IMR-90 (cell line): ENCODE results near the gene SMARCA4. TPM values are rescaled to one million over a fixed set of nuclear protein-coding genes. Genes with fewer than 3 reads are reported as not detected.

Experiments
- ATAC-seq: fragments of 200-7000 bp; cut with Tn5 transposase; 2 replicates; pipeline ENCODE4 v1.9.1; 2020; ENCODE audit warnings: low read depth, mild to moderate bottlenecking, moderate library complexity
- BruUV-seq: library from RNA; stranded (reverse); fragments of 400-500 nt; replicated peaks from 2 replicates; lab custom pipeline; 2021; lab: Mats Ljungman, UMichigan
- CTCF ChIA-PET: fragments of 300-600 bp; formaldehyde crosslinking; extraction: SDS; loops from one replicate; lab custom pipeline; 2021; ENCODE audit warnings: antibody characterized with exemption; lab: Yijun Ruan, JAX
- POLR2A ChIA-PET: fragments of 300-600 bp; sonication (Branson Sonifier 250); formaldehyde crosslinking; loops from one replicate; lab custom pipeline; 2022; ENCODE audit warnings: antibody characterized with exemption; ENCODE audit not compliant: unreplicated experiment; lab: Charles Lee
- DNase-seq: peaks from one replicate; pipeline ENCODE4 v3.0.0; 2013
- H2AFZ ChIP-seq: replicated peaks from 2 replicates; pipeline ENCODE3; 2013; ENCODE audit warnings: low read length, mild to moderate bottlenecking; ENCODE audit not compliant: poor library complexity
- H2AK5ac ChIP-seq: 2 replicates; pipeline ENCODE4 v1.6.1; 2013; ENCODE audit warnings: low read depth, low read length, inconsistent platforms
- H2AK9ac ChIP-seq: replicated peaks from 2 replicates; pipeline ENCODE3; 2013; ENCODE audit warnings: mild to moderate bottlenecking, low read depth, low read length, moderate library complexity; ENCODE audit not compliant: poor library complexity
- H2BK120ac ChIP-seq: 2 replicates; pipeline ENCODE4 v1.6.1; 2013; ENCODE audit warnings: low read depth, low read length, inconsistent platforms
- H2BK15ac ChIP-seq: 3 replicates; pipeline ENCODE4 v1.6.1; 2013; ENCODE audit warnings: low read depth, low read length, inconsistent platforms
- H2BK20ac ChIP-seq: 2 replicates; pipeline ENCODE4 v1.6.1; 2013; ENCODE audit warnings: low read depth, mild to moderate bottlenecking, inconsistent platforms, low read length, moderate library complexity
- H2BK5ac ChIP-seq: 2 replicates; pipeline ENCODE4 v1.6.1; 2013; ENCODE audit warnings: mild to moderate bottlenecking, low read depth, low read length, inconsistent platforms; ENCODE audit not compliant: poor library complexity, severe bottlenecking
- H3K14ac ChIP-seq: replicated peaks from 2 replicates; pipeline ENCODE4 v1.6.1; 2013; ENCODE audit warnings: low read depth, low read length, inconsistent platforms
- H3K18ac ChIP-seq: 2 replicates; pipeline ENCODE4 v1.6.1; 2013; ENCODE audit warnings: low read depth, low read length, control low read depth
- H3K23ac ChIP-seq: 2 replicates; pipeline ENCODE4 v1.6.1; 2013; ENCODE audit warnings: low read depth, low read length, inconsistent platforms
- H3K27ac ChIP-seq: 2 replicates; pipeline ENCODE4 v1.5.1; 2013; ENCODE audit warnings: mild to moderate bottlenecking, control low read depth, low read length; ENCODE audit not compliant: insufficient read depth
- H3K27me3 ChIP-seq: 2 replicates; pipeline ENCODE4 v1.6.1; 2013; ENCODE audit warnings: low read length; ENCODE audit not compliant: control insufficient read depth, insufficient read depth
- H3K36me3 ChIP-seq: 2 replicates; pipeline ENCODE4 v1.6.1; 2013; ENCODE audit warnings: low read length, mixed read lengths; ENCODE audit not compliant: control insufficient read depth, insufficient read depth
- H3K4ac ChIP-seq: 2 replicates; pipeline ENCODE4 v1.6.1; 2013; ENCODE audit warnings: low read depth, low read length, inconsistent platforms
- H3K4me1 ChIP-seq: 2 replicates; pipeline ENCODE4 v1.6.1; 2013; ENCODE audit warnings: low read length, mixed read lengths; ENCODE audit not compliant: control insufficient read depth, insufficient read depth
- H3K4me2 ChIP-seq: 2 replicates; pipeline ENCODE4 v1.6.1; 2013; ENCODE audit warnings: low read depth, mild to moderate bottlenecking, control low read depth, low read length, moderate library complexity
- H3K4me3 ChIP-seq: 2 replicates; pipeline ENCODE4 v1.5.1; 2013; ENCODE audit warnings: low read depth, mild to moderate bottlenecking, control low read depth, low read length, moderate library complexity; ENCODE audit not compliant: insufficient read depth
- H3K56ac ChIP-seq: 2 replicates; pipeline ENCODE4 v1.6.1; 2013; ENCODE audit warnings: low read length, inconsistent platforms; ENCODE audit not compliant: insufficient read depth; ENCODE audit errors: extremely low read depth
- H3K79me1 ChIP-seq, 2 experiments: 2 replicates each; pipeline ENCODE4 v1.6.1; 2013; ENCODE audit warnings: low read length in 2 of 2, inconsistent platforms in 1 of 2, low read depth in 1 of 2
- H3K9ac ChIP-seq: 2 replicates; pipeline ENCODE4 v1.6.1; 2013; ENCODE audit warnings: low read depth, low read length, control low read depth
- H3K9me1 ChIP-seq: 2 replicates; pipeline ENCODE4 v1.6.1; 2013; ENCODE audit warnings: low read length, inconsistent platforms; ENCODE audit not compliant: insufficient read depth
- H3K9me3 ChIP-seq: 2 replicates; pipeline ENCODE4 v1.6.1; 2013; ENCODE audit warnings: low read length; ENCODE audit not compliant: control insufficient read depth, insufficient read depth
- H4K20me1 ChIP-seq: 2 replicates; pipeline ENCODE4 v1.6.1; 2013; ENCODE audit warnings: low read length, inconsistent platforms; ENCODE audit not compliant: insufficient read depth
- H4K5ac ChIP-seq: 2 replicates; pipeline ENCODE4 v1.6.1; 2013; ENCODE audit warnings: mild to moderate bottlenecking, low read depth, low read length, control low read depth
- H4K8ac ChIP-seq, 2 experiments: 2 replicates each; pipeline ENCODE4 v1.6.1; 2013; ENCODE audit warnings: low read depth in 2 of 2, low read length in 2 of 2, control low read depth in 1 of 2, inconsistent platforms in 1 of 2
- H4K91ac ChIP-seq: 2 replicates; pipeline ENCODE4 v1.6.1; 2013; ENCODE audit warnings: low read depth, low read length, inconsistent platforms; ENCODE audit not compliant: insufficient read depth
- BHLHE40 ChIP-seq: fragments of 150-350 bp; IDR thresholded peaks from 2 replicates; pipeline ENCODE4 v1.6.1; 2016; ENCODE audit warnings: mild to moderate bottlenecking, low read depth, low read length
- FOS ChIP-seq: fragments of 150-350 bp; IDR thresholded peaks from 2 replicates; pipeline ENCODE4 v1.6.1; 2016; ENCODE audit warnings: low read depth, low read length
- MAZ ChIP-seq: IDR thresholded peaks from 2 replicates; pipeline ENCODE4 v1.6.1; 2012; ENCODE audit warnings: low read depth, mild to moderate bottlenecking, low read length, improper control_type of control experiment, moderate library complexity, borderline replicate concordance
- MXI1 ChIP-seq: IDR thresholded peaks from 2 replicates; pipeline ENCODE4 v1.6.1; 2012; ENCODE audit warnings: low read depth, mild to moderate bottlenecking, low read length, moderate library complexity, borderline replicate concordance
- NFE2L2 ChIP-seq: fragments of 150-350 bp; IDR thresholded peaks from 2 replicates; pipeline ENCODE4 v1.6.1; 2016; ENCODE audit warnings: low read depth, mild to moderate bottlenecking, low read length
- POLR2A ChIP-seq: IDR thresholded peaks from 2 replicates; pipeline ENCODE4 v1.6.1; 2012; ENCODE audit warnings: mild to moderate bottlenecking, low read depth, low read length
- SMC3 ChIP-seq: fragments of 150-350 bp; IDR thresholded peaks from 2 replicates; pipeline ENCODE4 v1.6.1; 2016; ENCODE audit warnings: low read depth, mild to moderate bottlenecking, antibody characterized with exemption, low read length, moderate library complexity
- WGBS, 2 experiments: methylation state at CpG; one replicate each; pipeline versions ENCODE4 v1.1.5 to v1.1.7; 2013; ENCODE audit warnings: missing lambda C conversion rate in 2 of 2; ENCODE audit not compliant: insufficient read length in 1 of 2; ENCODE audit errors: extremely low coverage in 2 of 2; 5-methylcytosine and 5-hydroxymethylcytosine counted together
- dilution Hi-C: fragments of 300-500 bp; cut with HindIII; formaldehyde crosslinking; loops from one replicate; pipeline ENCODE4 v1.14.3; 2018; ENCODE audit warnings: low sequenced_read_pairs; ENCODE audit not compliant: unreplicated experiment
- in situ Hi-C: fragments of 300-500 bp; cut with MboI; formaldehyde crosslinking; loops from 3 replicates; pipeline ENCODE4 v1.14.3; 2019; ENCODE audit warnings: low sequenced_read_pairs, inconsistent platforms, mixed read lengths
- intact Hi-C: fragments of 100-400 bp; cut with micrococcal nuclease; formaldehyde crosslinking; loops from 2 replicates; pipeline ENCODE4 v1.10.0; 2022
- polyA plus RNA-seq, 3 experiments: library from polyadenylated mRNA; depleted of rRNA; stranded (reverse); fragments of >200 nt; gene quantifications; 2 replicates each; pipeline ENCODE4 v1.2.3, GENCODE V29; 2012; ENCODE audit warnings: low replicate concordance in 1 of 3
- total RNA-seq: library from RNA; depleted of rRNA; stranded (reverse); fragments of >200 nt; gene quantifications from 2 replicates; pipeline ENCODE4 v1.2.3, GENCODE V29; 2012
- TF ChIP-seq, protein P1 (sequence below): fragments of 150-350 bp; IDR thresholded peaks from 2 replicates; pipeline ENCODE4 v1.6.1; 2016; ENCODE audit warnings: low read depth, mild to moderate bottlenecking, low read length, moderate library complexity, borderline replicate concordance

The SMARCA4 gene
- total and polyA plus RNA-seq, 2 of the 4 experiments (the other 2 are of a cell fraction) = 41.4 to 85.6 TPM

- no peak overlapping the region for H2AFZ ChIP-seq
- H3K23ac ChIP-seq = no peak overlapping the region
- no peak overlapping the region for H2BK5ac ChIP-seq
- H3K27ac ChIP-seq = no peak overlapping the region
- ChIA-PET POLR2A (no interaction called here), CTCF (no interaction called here)
- no peak overlapping the region for H2AK9ac ChIP-seq
- no peak overlapping the region for H4K8ac ChIP-seq
- H3K4ac ChIP-seq = no peak overlapping the region
- H3K79me1 ChIP-seq = no peaks in the 10 kb centered on the region
- intact Hi-C loops = no loop called here
- in situ Hi-C loops = no loop called here
- H3K9ac ChIP-seq = no peak overlapping the region
- DNase-seq (no peak), ATAC-seq (no peak)
- H3K4me2 ChIP-seq = no peak overlapping the region
- H3K18ac ChIP-seq = no peak overlapping the region
- no peaks in the 10 kb centered on the region for H3K36me3 ChIP-seq
- H4K91ac ChIP-seq = no peak overlapping the region
- BruUV-seq = no TSS peak
- no peak overlapping the region for H4K5ac ChIP-seq
- no peak overlapping the region for H3K14ac ChIP-seq
- peaks cover 5% of the 10 kb centered on the region; the same call in 1 of the 2 replicates for H3K9me1 ChIP-seq
- H4K20me1 ChIP-seq = no peaks in the 10 kb centered on the region
- H2BK120ac ChIP-seq = no peak overlapping the region
- dilution Hi-C loops = no loop called here
- H3K27me3 ChIP-seq = no peaks in the 10 kb centered on the region
- no peak overlapping the region for H3K56ac ChIP-seq
- no peak for TF ChIP-seq POLR2A
- no peak for TF ChIP-seq FOS
- TF ChIP-seq BHLHE40 = no peak
- TF ChIP-seq, protein P1, sequence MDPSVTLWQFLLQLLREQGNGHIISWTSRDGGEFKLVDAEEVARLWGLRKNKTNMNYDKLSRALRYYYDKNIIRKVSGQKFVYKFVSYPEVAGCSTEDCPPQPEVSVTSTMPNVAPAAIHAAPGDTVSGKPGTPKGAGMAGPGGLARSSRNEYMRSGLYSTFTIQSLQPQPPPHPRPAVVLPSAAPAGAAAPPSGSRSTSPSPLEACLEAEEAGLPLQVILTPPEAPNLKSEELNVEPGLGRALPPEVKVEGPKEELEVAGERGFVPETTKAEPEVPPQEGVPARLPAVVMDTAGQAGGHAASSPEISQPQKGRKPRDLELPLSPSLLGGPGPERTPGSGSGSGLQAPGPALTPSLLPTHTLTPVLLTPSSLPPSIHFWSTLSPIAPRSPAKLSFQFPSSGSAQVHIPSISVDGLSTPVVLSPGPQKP = no peak
- TF ChIP-seq MAZ = no peak
- no peak for TF ChIP-seq MXI1
- TF ChIP-seq NFE2L2 = no peak
- TF ChIP-seq SMC3 = no peak
- no peak overlapping the region for H2AK5ac ChIP-seq
- H2BK20ac ChIP-seq = no peak overlapping the region
- no peaks in the 10 kb centered on the region for H3K9me3 ChIP-seq
- no peak overlapping the region for H2BK15ac ChIP-seq
- H3K4me1 ChIP-seq = peaks cover 2% of the 10 kb centered on the region
- 96% methylated on average over 6 of the region's 11 CpGs; no CpG with 5 or more reads in 1 of the 2 experiments for WGBS, 2 experiments
- no peak overlapping the region for H3K4me3 ChIP-seq
Measured at GRCh38 chr19:11078893-11079292, 118.1 kb downstream of the SMARCA4 start.
